ENCODE measurements around the gene USP24.
A peak's percentile ranks its signal among the peaks of the same experiment; 100 is the strongest.

The USP24 gene

DNA sequence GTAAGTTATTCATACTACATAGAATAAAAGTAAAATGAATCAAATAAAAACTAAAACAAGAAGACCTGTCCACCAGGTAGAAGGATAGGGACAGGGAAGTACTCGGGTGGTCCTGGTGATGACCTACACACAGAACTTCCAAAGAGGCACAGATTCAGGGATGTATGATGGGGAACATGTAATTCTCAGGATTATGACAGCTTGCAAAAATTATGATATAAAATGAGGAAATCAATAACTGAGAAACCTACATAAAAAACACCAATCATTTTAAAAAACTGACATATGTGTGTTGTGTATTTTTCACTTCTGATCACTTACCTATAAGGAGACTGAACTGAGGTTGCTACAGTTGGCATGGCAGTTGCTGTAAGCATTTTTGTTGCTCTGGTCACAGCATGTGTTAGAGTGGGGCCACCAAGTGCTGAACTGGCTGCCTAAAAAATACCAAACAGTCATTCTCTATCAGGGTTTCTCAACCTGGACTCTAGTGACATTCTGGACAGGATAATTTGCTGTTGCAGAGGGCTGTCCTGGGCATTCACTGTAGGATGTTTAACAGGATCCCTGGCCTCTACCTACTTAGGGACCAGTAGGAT is 73.8 kb downstream of the USP24 start:
- Histone ChIP-seq H4K8ac (ENCODE audit: low read depth, low read length) (no peak overlapping the region), H3K79me1 (ENCODE audit: low read length) (no peaks in the 10 kb centered on the region), H3K27me3 (ENCODE audit: insufficient read depth, low read length, poor library complexity) (no peaks in the 10 kb centered on the region), H3K9ac (ENCODE audit: low read length) (no peak overlapping the region), H2BK120ac (ENCODE audit: low read depth, low read length) (no peak overlapping the region), H3K4me3 (ENCODE audit: low read length) (no peak overlapping the region), H2BK5ac (ENCODE audit: low read length) (no peak overlapping the region), H3K4ac (ENCODE audit: low read depth, low read length) (no peak overlapping the region), H3K23ac (ENCODE audit: low read length) (no peak overlapping the region), H3K18ac (ENCODE audit: low read length) (no peak overlapping the region), H3K79me2 (ENCODE audit: control insufficient read depth, insufficient read depth, low read length) (no peaks in the 10 kb centered on the region), H2BK15ac (replicated peaks; ENCODE audit: low read depth) (no peak overlapping the region), H3K56ac (ENCODE audit: low read length) (no peak overlapping the region), H3K4me2 (ENCODE audit: low read length) (no peak overlapping the region), H4K5ac (ENCODE audit: low read length) (no peak overlapping the region), H3K27ac (ENCODE audit: low read depth, low read length) (no peak overlapping the region), H3K4me1 (ENCODE audit: control insufficient read depth, low read depth, low read length) (no peaks in the 10 kb centered on the region), H3K36me3 (ENCODE audit: control insufficient read depth, insufficient read depth, low read length) (peaks cover 4% of the 10 kb centered on the region), H2AK5ac (ENCODE audit: low read length) (no peak overlapping the region)
- no CpG with 5 or more reads among the region's 1 CpG for WGBS (ENCODE audit: extremely low coverage, insufficient coverage, low lambda C conversion rate)
- DNase-seq = no peak

DNA sequence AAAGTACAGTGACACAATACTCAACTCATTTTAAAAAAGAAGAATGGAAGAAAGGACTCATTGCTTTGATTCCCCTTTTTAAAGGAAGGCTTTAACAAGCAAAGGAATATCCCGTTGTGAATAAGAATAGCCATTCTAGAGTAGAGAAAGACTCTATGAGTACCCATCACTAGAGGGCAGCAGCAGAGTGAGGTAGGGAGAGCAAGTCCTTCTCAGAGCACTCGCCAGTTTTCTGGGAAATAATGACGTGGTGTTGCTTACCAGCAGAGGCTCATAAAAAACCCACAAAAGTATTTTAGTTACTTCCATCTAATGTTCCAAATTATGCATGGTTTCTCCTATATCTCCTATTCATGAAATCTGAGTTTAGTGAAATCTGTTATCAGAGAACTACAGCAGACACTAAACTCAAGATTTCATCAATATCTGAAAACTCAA is 74.6 kb downstream of the USP24 start:
- no peaks in the 10 kb centered on the region for H3K79me1 ChIP-seq (ENCODE audit: low read length)
- H3K27ac ChIP-seq (ENCODE audit: low read depth, low read length) = no peak overlapping the region
- H3K18ac ChIP-seq (ENCODE audit: low read length) = no peak overlapping the region
- no peak overlapping the region for H3K56ac ChIP-seq (ENCODE audit: low read length)
- no peak overlapping the region for H3K4me2 ChIP-seq (ENCODE audit: low read length)
- no peak overlapping the region for H2BK120ac ChIP-seq (ENCODE audit: low read depth, low read length)
- no peak overlapping the region for H2BK15ac ChIP-seq (replicated peaks; ENCODE audit: low read depth)
- H3K23ac ChIP-seq (ENCODE audit: low read length) = no peak overlapping the region
- no peak overlapping the region for H3K4ac ChIP-seq (ENCODE audit: low read depth, low read length)
- H3K4me3 ChIP-seq (ENCODE audit: low read length) = no peak overlapping the region
- no peak overlapping the region for H3K9ac ChIP-seq (ENCODE audit: low read length)
- WGBS (ENCODE audit: extremely low coverage, insufficient coverage, low lambda C conversion rate) = no CpG with 5 or more reads among the region's 3 CpGs
- no peak overlapping the region for H2AK5ac ChIP-seq (ENCODE audit: low read length)
- H3K36me3 ChIP-seq (ENCODE audit: control insufficient read depth, insufficient read depth, low read length) = peaks cover 7% of the 10 kb centered on the region
- H3K4me1 ChIP-seq (ENCODE audit: control insufficient read depth, low read depth, low read length) = no peaks in the 10 kb centered on the region
- DNase-seq = peak; percentile 88
- H3K27me3 ChIP-seq (ENCODE audit: insufficient read depth, low read length, poor library complexity) = no peaks in the 10 kb centered on the region
- no peaks in the 10 kb centered on the region for H3K79me2 ChIP-seq (ENCODE audit: control insufficient read depth, insufficient read depth, low read length)
- no peak overlapping the region for H2BK5ac ChIP-seq (ENCODE audit: low read length)
- H4K5ac ChIP-seq (ENCODE audit: low read length) = no peak overlapping the region
- no peak overlapping the region for H4K8ac ChIP-seq (ENCODE audit: low read depth, low read length)

DNA sequence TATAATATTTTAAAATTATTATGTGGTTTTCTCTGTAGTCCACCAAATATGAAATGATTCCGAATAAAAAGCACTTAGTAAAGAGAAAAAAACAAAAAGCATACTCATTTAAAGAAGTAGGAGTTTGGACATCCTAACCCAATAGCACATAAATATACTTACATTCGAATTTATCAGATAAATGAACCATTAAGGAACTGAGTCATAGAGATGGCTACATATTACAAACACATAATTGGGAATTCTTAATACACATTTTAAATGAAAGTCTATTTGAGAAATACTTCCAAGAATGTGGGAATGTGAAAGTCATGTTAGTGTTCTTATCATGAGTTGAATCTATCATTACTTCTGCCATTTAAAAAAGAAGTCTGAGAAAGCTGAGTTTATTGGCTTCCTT is 75.0 kb downstream of the USP24 start:
- H3K36me3 ChIP-seq (ENCODE audit: control insufficient read depth, insufficient read depth, low read length) = peaks cover 7% of the 10 kb centered on the region

DNA sequence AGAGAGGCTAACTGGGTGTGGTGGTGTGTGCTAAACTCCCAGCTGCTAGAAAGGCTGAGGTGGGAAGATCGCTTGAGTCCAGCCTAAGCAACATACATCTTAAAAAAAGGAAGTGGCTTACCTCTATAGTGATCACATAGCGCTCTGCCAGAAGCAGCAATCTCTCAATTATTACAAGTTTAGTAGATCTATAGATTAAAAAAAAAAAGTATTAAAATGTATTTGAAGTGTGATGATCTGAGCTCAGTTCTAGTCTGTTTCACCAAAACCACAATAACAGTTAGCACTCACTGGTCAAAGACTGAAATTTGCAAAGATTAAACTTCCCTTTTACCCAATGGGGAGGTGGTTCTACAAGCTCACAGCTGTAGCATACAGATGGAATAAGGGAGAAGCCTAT is 76.3 kb downstream of the USP24 start:
- Histone ChIP-seq H2BK15ac (replicated peaks; ENCODE audit: low read depth) (no peak overlapping the region), H3K56ac (ENCODE audit: low read length) (no peak overlapping the region), H2BK120ac (ENCODE audit: low read depth, low read length) (no peak overlapping the region), H3K4me2 (ENCODE audit: low read length) (no peak overlapping the region), H4K8ac (ENCODE audit: low read depth, low read length) (no peak overlapping the region), H3K18ac (ENCODE audit: low read length) (no peak overlapping the region), H4K5ac (ENCODE audit: low read length) (no peak overlapping the region), H3K27me3 (ENCODE audit: insufficient read depth, low read length, poor library complexity) (no peaks in the 10 kb centered on the region), H3K36me3 (ENCODE audit: control insufficient read depth, insufficient read depth, low read length) (peaks cover 9% of the 10 kb centered on the region), H2BK5ac (ENCODE audit: low read length) (no peak overlapping the region), H3K79me2 (ENCODE audit: control insufficient read depth, insufficient read depth, low read length) (no peaks in the 10 kb centered on the region), H3K27ac (ENCODE audit: low read depth, low read length) (no peak overlapping the region), H3K9ac (ENCODE audit: low read length) (no peak overlapping the region), H3K23ac (ENCODE audit: low read length) (no peak overlapping the region), H3K4me3 (ENCODE audit: low read length) (no peak overlapping the region), H2AK5ac (ENCODE audit: low read length) (no peak overlapping the region), H3K4me1 (ENCODE audit: control insufficient read depth, low read depth, low read length) (no peaks in the 10 kb centered on the region), H3K79me1 (ENCODE audit: low read length) (no peaks in the 10 kb centered on the region), H3K4ac (ENCODE audit: low read depth, low read length) (no peak overlapping the region)
- WGBS (ENCODE audit: extremely low coverage, insufficient coverage, low lambda C conversion rate) = no CpG with 5 or more reads among the region's 2 CpGs
- DNase-seq = no peak

More for the DNA sequence above, 75.0 kb downstream of the USP24 start:
- Histone ChIP-seq H3K18ac (ENCODE audit: low read length) (no peak overlapping the region), H2BK120ac (ENCODE audit: low read depth, low read length) (no peak overlapping the region), H3K23ac (ENCODE audit: low read length) (no peak overlapping the region), H3K4me3 (ENCODE audit: low read length) (no peak overlapping the region), H3K79me2 (ENCODE audit: control insufficient read depth, insufficient read depth, low read length) (no peaks in the 10 kb centered on the region), H2AK5ac (ENCODE audit: low read length) (no peak overlapping the region), H3K9ac (ENCODE audit: low read length) (no peak overlapping the region), H3K4ac (ENCODE audit: low read depth, low read length) (no peak overlapping the region), H3K79me1 (ENCODE audit: low read length) (no peaks in the 10 kb centered on the region), H2BK5ac (ENCODE audit: low read length) (no peak overlapping the region), H4K5ac (ENCODE audit: low read length) (no peak overlapping the region), H3K4me2 (ENCODE audit: low read length) (no peak overlapping the region), H4K8ac (ENCODE audit: low read depth, low read length) (no peak overlapping the region), H3K27me3 (ENCODE audit: insufficient read depth, low read length, poor library complexity) (no peaks in the 10 kb centered on the region), H2BK15ac (replicated peaks; ENCODE audit: low read depth) (no peak overlapping the region), H3K4me1 (ENCODE audit: control insufficient read depth, low read depth, low read length) (no peaks in the 10 kb centered on the region), H3K27ac (ENCODE audit: low read depth, low read length) (no peak overlapping the region), H3K56ac (ENCODE audit: low read length) (no peak overlapping the region)
- no peak for DNase-seq
- no CpG with 5 or more reads among the region's 2 CpGs for WGBS (ENCODE audit: extremely low coverage, insufficient coverage, low lambda C conversion rate)

DNA sequence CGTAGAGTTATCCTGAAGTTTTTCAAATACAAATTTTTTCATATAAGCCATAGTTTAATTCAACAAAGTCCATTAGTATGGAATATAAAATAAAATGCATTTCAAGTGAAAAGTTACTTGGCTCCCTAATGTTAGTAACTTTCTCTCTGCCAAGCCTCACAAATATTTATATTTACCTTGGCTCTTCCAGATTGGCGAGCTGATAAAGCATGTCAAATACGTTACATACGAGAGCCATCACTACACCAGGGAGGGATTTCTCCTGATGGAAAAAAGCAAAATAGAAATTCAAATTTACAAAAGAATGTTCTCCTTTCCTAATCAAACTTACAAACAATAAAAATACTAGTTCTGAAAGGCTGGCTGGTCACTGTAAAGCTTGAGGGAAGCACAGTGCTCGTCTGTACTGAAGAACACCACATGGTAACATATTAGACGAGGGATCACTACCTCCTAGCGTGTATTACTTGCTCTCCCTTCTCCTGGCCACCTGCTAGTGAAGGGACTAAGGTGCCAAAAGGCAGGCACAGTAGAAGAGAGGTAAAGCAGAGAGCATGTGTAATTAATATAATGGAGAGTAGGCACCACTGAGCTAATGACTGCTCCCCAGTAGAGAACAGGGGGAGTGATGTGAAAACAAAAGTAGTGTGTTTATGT is 80.9 kb downstream of the USP24 start:
- no peak overlapping the region for H3K4me2 ChIP-seq (ENCODE audit: low read length)
- no peak overlapping the region for H4K8ac ChIP-seq (ENCODE audit: low read depth, low read length)
- no peak overlapping the region for H3K18ac ChIP-seq (ENCODE audit: low read length)
- H2AK5ac ChIP-seq (ENCODE audit: low read length) = no peak overlapping the region
- WGBS (ENCODE audit: extremely low coverage, insufficient coverage, low lambda C conversion rate) = no CpG with 5 or more reads among the region's 7 CpGs
- H2BK15ac ChIP-seq (replicated peaks; ENCODE audit: low read depth) = no peak overlapping the region
- H3K36me3 ChIP-seq (ENCODE audit: control insufficient read depth, insufficient read depth, low read length) = peaks cover 9% of the 10 kb centered on the region
- H3K4me3 ChIP-seq (ENCODE audit: low read length) = no peak overlapping the region
- H3K56ac ChIP-seq (ENCODE audit: low read length) = no peak overlapping the region
- H3K79me1 ChIP-seq (ENCODE audit: low read length) = no peaks in the 10 kb centered on the region
- no peak overlapping the region for H2BK120ac ChIP-seq (ENCODE audit: low read depth, low read length)
- no peak overlapping the region for H4K5ac ChIP-seq (ENCODE audit: low read length)
- H3K23ac ChIP-seq (ENCODE audit: low read length) = no peak overlapping the region
- no peak overlapping the region for H3K27ac ChIP-seq (ENCODE audit: low read depth, low read length)
- H3K27me3 ChIP-seq (ENCODE audit: insufficient read depth, low read length, poor library complexity) = no peaks in the 10 kb centered on the region
- no peak overlapping the region for H3K4ac ChIP-seq (ENCODE audit: low read depth, low read length)
- H3K4me1 ChIP-seq (ENCODE audit: control insufficient read depth, low read depth, low read length) = no peaks in the 10 kb centered on the region
- H3K79me2 ChIP-seq (ENCODE audit: control insufficient read depth, insufficient read depth, low read length) = no peaks in the 10 kb centered on the region
- no peak overlapping the region for H2BK5ac ChIP-seq (ENCODE audit: low read length)
- H3K9ac ChIP-seq (ENCODE audit: low read length) = no peak overlapping the region
- DNase-seq = no peak

DNA sequence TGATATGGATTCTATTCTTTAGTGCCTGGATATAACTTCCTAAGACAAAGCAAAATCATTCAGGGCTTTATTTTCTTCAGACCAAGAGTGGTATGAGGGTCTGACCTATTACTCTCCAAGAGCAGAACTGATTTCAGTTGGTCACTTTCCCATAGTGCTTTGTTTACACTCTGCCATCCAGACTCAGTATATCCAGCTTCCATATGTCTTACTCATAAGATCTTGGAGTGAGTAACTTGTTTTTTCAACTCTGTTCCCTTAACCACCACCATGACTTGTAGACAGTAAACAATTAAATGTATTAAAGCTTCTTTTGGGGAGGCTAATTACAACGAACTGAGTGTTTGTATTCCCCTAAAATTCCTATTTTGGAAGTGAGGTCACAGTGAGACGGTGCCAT is 83.4 kb downstream of the USP24 start:
- H3K56ac ChIP-seq (ENCODE audit: low read length) = no peak overlapping the region
- no peak overlapping the region for H3K23ac ChIP-seq (ENCODE audit: low read length)
- no peak overlapping the region for H4K8ac ChIP-seq (ENCODE audit: low read depth, low read length)
- no peaks in the 10 kb centered on the region for H3K79me2 ChIP-seq (ENCODE audit: control insufficient read depth, insufficient read depth, low read length)
- H3K4me3 ChIP-seq (ENCODE audit: low read length) = no peak overlapping the region
- H3K36me3 ChIP-seq (ENCODE audit: control insufficient read depth, insufficient read depth, low read length) = peaks cover 10% of the 10 kb centered on the region
- no peak overlapping the region for H2BK5ac ChIP-seq (ENCODE audit: low read length)
- no peak for DNase-seq
- H2BK15ac ChIP-seq (replicated peaks; ENCODE audit: low read depth) = no peak overlapping the region
- H3K4ac ChIP-seq (ENCODE audit: low read depth, low read length) = no peak overlapping the region
- H3K9ac ChIP-seq (ENCODE audit: low read length) = no peak overlapping the region
- H2AK5ac ChIP-seq (ENCODE audit: low read length) = no peak overlapping the region
- H3K18ac ChIP-seq (ENCODE audit: low read length) = no peak overlapping the region
- no peaks in the 10 kb centered on the region for H3K27me3 ChIP-seq (ENCODE audit: insufficient read depth, low read length, poor library complexity)
- H3K4me1 ChIP-seq (ENCODE audit: control insufficient read depth, low read depth, low read length) = no peaks in the 10 kb centered on the region
- H3K27ac ChIP-seq (ENCODE audit: low read depth, low read length) = no peak overlapping the region
- no peaks in the 10 kb centered on the region for H3K79me1 ChIP-seq (ENCODE audit: low read length)
- no peak overlapping the region for H4K5ac ChIP-seq (ENCODE audit: low read length)
- H2BK120ac ChIP-seq (ENCODE audit: low read depth, low read length) = no peak overlapping the region
- no peak overlapping the region for H3K4me2 ChIP-seq (ENCODE audit: low read length)
- no CpG with 5 or more reads among the region's 2 CpGs for WGBS (ENCODE audit: extremely low coverage, insufficient coverage, low lambda C conversion rate)
